Activated CD4-positive, alpha-beta T cell treated with anti-CD3 and anti-CD28 coated beads for 36 hours (primary cell): ENCODE results near the gene MYO1B. TPM values are rescaled to one million over a fixed set of nuclear protein-coding genes. Genes with fewer than 3 reads are reported as not detected.

Experiments used
- ATAC-seq: fragments of 200-7000 bp; cut with Tn5 transposase; one replicate; pipeline ENCODE4 v1.10.0; 2021; ENCODE audit warnings: mild to moderate bottlenecking, moderate library complexity
- CTCF ChIA-PET: fragments of 350-600 bp; sonication (Branson Sonifier 250); formaldehyde crosslinking; loops from one replicate; lab custom pipeline; 2021; ENCODE audit warnings: antibody characterized with exemption; lab: Charles Lee
- POLR2A ChIA-PET: fragments of 350-600 bp; sonication (Branson Sonifier 250); formaldehyde crosslinking; loops from one replicate; lab custom pipeline; 2021; ENCODE audit warnings: antibody characterized with exemption, inconsistent platforms; lab: Charles Lee
- DNase-seq: peaks from one replicate; pipeline ENCODE4 v3.0.0-alpha.2; 2020
- H3K27ac Mint-ChIP-seq: one replicate; pipeline ENCODE4 v1.8.0; 2021; ENCODE audit warnings: mixed read lengths
- H3K27me3 Mint-ChIP-seq: one replicate; pipeline ENCODE4 v1.8.0; 2021; ENCODE audit warnings: mixed read lengths
- H3K36me3 Mint-ChIP-seq: one replicate; pipeline ENCODE4 v1.8.0; 2021; ENCODE audit warnings: low read depth, mixed read lengths
- H3K4me1 Mint-ChIP-seq: one replicate; pipeline ENCODE4 v1.8.0; 2021; ENCODE audit warnings: mixed read lengths
- H3K4me3 Mint-ChIP-seq: one replicate; pipeline ENCODE4 v1.8.0; 2021; ENCODE audit warnings: mild to moderate bottlenecking, moderate library complexity, mixed read lengths
- H3K9me3 Mint-ChIP-seq: one replicate; pipeline ENCODE4 v1.8.0; 2021; ENCODE audit warnings: low read depth, mixed read lengths
- intact Hi-C, 2 experiments: fragments of 100-400 bp; cut with DNase I in 1 of 2; cut with micrococcal nuclease in 1 of 2; formaldehyde crosslinking; loops; one replicate each; pipeline versions ENCODE4 v1.14.2 to v1.15.1; 2022 to 2024; cut with DNase I, micrococcal nuclease
- total RNA-seq, 2 experiments: library from RNA; stranded (reverse); gene quantifications; one replicate each; pipeline ENCODE4 v1.2.3, GENCODE V29; 2021

Gene MYO1B
- total RNA-seq, 2 experiments from 2014 or later, result 29.7 to 36.7 TPM

- Mint-ChIP-seq H3K9me3 (no peaks in the 10 kb centered on the region), H3K27me3 (peaks cover 2% of the 10 kb centered on the region), H3K4me1 (peaks cover 14% of the 10 kb centered on the region), H3K27ac (no peak overlapping the region), H3K4me3 (no peak overlapping the region), H3K36me3 (peaks cover 4% of the 10 kb centered on the region)
- peak; percentile 80 for ATAC-seq
- DNase-seq, result peak; percentile 41
- ChIA-PET CTCF (interaction anchor here (0.6 to 1.4 kb wide), 4 partner anchors 41 to 667 kb away, joined by 3 to 6 read pairs (median 4); no protein-coding TSS in a partner anchor), POLR2A (no interaction called here)
- intact Hi-C loops, result loop anchor here in 1 of 2 experiments (5.0 kb wide), 1 partner anchor 218 kb away; no protein-coding TSS in a partner anchor
Observed at GRCh38 chr2:191385416-191386160, 140.4 kb downstream of the MYO1B start.

GRCh38 chr2:191386938-191387536 is 141.8 kb downstream of the MYO1B start:
- intact Hi-C loops, result loop anchor here in 1 of 2 experiments (5.0 kb wide), 1 partner anchor 220 kb away; no protein-coding TSS in a partner anchor
- no peak for DNase-seq
- H3K36me3 Mint-ChIP-seq, result peaks cover 2% of the 10 kb centered on the region
- peak; percentile 47 for ATAC-seq
- H3K27me3 Mint-ChIP-seq, result peaks cover 2% of the 10 kb centered on the region
- no peaks in the 10 kb centered on the region for H3K9me3 Mint-ChIP-seq
- no peak overlapping the region for H3K27ac Mint-ChIP-seq
- ChIA-PET CTCF (interaction anchor here (1.2 to 1.4 kb wide), 2 partner anchors 136 to 232 kb away, joined by 4 to 6 read pairs; no protein-coding TSS in a partner anchor), POLR2A (no interaction called here)
- H3K4me1 Mint-ChIP-seq, result peaks cover 14% of the 10 kb centered on the region
- no peak overlapping the region for H3K4me3 Mint-ChIP-seq

GRCh38 chr2:191389288-191389687 is 144.1 kb downstream of the MYO1B start:
- DNase-seq (no peak), ATAC-seq (no peak)
- H3K4me3 Mint-ChIP-seq, result no peak overlapping the region
- peaks cover 2% of the 10 kb centered on the region for H3K36me3 Mint-ChIP-seq
- H3K27ac Mint-ChIP-seq, result no peak overlapping the region
- intact Hi-C loops, result loop anchor here in 1 of 2 experiments (5.0 kb wide), 1 partner anchor 222 kb away; no protein-coding TSS in a partner anchor
- CTCF ChIA-PET, result interaction anchor here (0.7 kb wide), 1 partner anchor 148 kb away, joined by 3 read pairs; no protein-coding TSS in a partner anchor
- POLR2A ChIA-PET, result no interaction called here
- peaks cover 2% of the 10 kb centered on the region for H3K27me3 Mint-ChIP-seq
- H3K9me3 Mint-ChIP-seq, result no peaks in the 10 kb centered on the region
- peaks cover 14% of the 10 kb centered on the region for H3K4me1 Mint-ChIP-seq

- Mint-ChIP-seq H3K9me3 (no peaks in the 10 kb centered on the region), H3K27ac (no peak overlapping the region), H3K36me3 (peaks cover 2% of the 10 kb centered on the region), H3K27me3 (no peaks in the 10 kb centered on the region), H3K4me1 (peaks cover 6% of the 10 kb centered on the region), H3K4me3 (no peak overlapping the region)
- ATAC-seq (no peak), DNase-seq (no peak)
- CTCF ChIA-PET, result no interaction called here
- POLR2A ChIA-PET, result no interaction called here
- intact Hi-C loops, result no loop called here
Observed at GRCh38 chr2:191391171-191391570, 146.0 kb downstream of the MYO1B start.

GRCh38 chr2:191394043-191394442 is 148.8 kb downstream of the MYO1B start:
- ChIA-PET CTCF (interaction anchor here (1.1 kb wide), 1 partner anchor 13 kb away, joined by 3 read pairs; no protein-coding TSS in a partner anchor), POLR2A (no interaction called here)
- ATAC-seq, result no peak
- H3K4me3 Mint-ChIP-seq, result no peak overlapping the region
- peaks cover 2% of the 10 kb centered on the region for H3K36me3 Mint-ChIP-seq
- H3K27ac Mint-ChIP-seq, result no peak overlapping the region
- no peaks in the 10 kb centered on the region for H3K9me3 Mint-ChIP-seq
- intact Hi-C loops, result no loop called here
- H3K4me1 Mint-ChIP-seq, result no peaks in the 10 kb centered on the region
- H3K27me3 Mint-ChIP-seq, result no peaks in the 10 kb centered on the region
- no peak for DNase-seq

- ChIA-PET POLR2A (no interaction called here), CTCF (no interaction called here)
- H3K4me3 Mint-ChIP-seq, result no peak overlapping the region
- DNase-seq, result no peak
- H3K4me1 Mint-ChIP-seq, result no peaks in the 10 kb centered on the region
- H3K9me3 Mint-ChIP-seq, result no peaks in the 10 kb centered on the region
- ATAC-seq, result no peak
- intact Hi-C loops, result no loop called here
- no peaks in the 10 kb centered on the region for H3K27me3 Mint-ChIP-seq
- no peak overlapping the region for H3K27ac Mint-ChIP-seq
- H3K36me3 Mint-ChIP-seq, result no peaks in the 10 kb centered on the region
Observed at GRCh38 chr2:191396794-191397193, 151.6 kb downstream of the MYO1B start.

GRCh38 chr2:191399601-191400000 is 154.4 kb downstream of the MYO1B start:
- intact Hi-C loops, result no loop called here
- H3K4me1 Mint-ChIP-seq, result no peaks in the 10 kb centered on the region
- no peak for DNase-seq
- H3K36me3 Mint-ChIP-seq, result no peaks in the 10 kb centered on the region
- no peak overlapping the region for H3K27ac Mint-ChIP-seq
- no peaks in the 10 kb centered on the region for H3K9me3 Mint-ChIP-seq
- ATAC-seq, result no peak
- ChIA-PET CTCF (no interaction called here), POLR2A (no interaction called here)
- no peaks in the 10 kb centered on the region for H3K27me3 Mint-ChIP-seq
- H3K4me3 Mint-ChIP-seq, result no peak overlapping the region

DNA sequence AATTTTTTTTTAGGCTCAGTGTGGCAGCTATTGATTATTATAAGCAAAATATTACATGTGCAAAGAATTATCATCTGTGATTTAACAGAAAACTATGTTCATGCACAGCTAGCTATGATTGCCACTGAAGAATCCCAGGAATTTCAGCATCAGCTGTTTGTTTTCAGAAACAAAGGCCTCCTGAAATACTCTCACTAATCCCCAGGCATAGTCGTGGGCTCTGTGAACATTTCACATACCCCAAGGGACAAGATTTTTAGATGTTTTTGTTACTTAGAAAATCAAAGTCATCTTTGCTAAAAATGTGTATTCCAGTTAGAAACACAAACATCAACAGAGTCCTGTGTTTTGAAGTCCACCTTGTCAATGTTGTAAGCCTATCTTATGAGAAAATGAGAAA is 156.1 kb downstream of the MYO1B start:
- ATAC-seq (no peak), DNase-seq (no peak)
- CTCF ChIA-PET, result interaction anchor here (0.6 to 1.2 kb wide), 3 partner anchors 11 to 165 kb away, joined by 3 read pairs; no protein-coding TSS in a partner anchor
- no peak overlapping the region for H3K4me3 Mint-ChIP-seq
- H3K4me1 Mint-ChIP-seq, result no peaks in the 10 kb centered on the region
- H3K27ac Mint-ChIP-seq, result no peak overlapping the region
- intact Hi-C loops, result no loop called here
- POLR2A ChIA-PET, result no interaction called here
- H3K36me3 Mint-ChIP-seq, result no peaks in the 10 kb centered on the region
- no peaks in the 10 kb centered on the region for H3K9me3 Mint-ChIP-seq
- H3K27me3 Mint-ChIP-seq, result no peaks in the 10 kb centered on the region

DNA sequence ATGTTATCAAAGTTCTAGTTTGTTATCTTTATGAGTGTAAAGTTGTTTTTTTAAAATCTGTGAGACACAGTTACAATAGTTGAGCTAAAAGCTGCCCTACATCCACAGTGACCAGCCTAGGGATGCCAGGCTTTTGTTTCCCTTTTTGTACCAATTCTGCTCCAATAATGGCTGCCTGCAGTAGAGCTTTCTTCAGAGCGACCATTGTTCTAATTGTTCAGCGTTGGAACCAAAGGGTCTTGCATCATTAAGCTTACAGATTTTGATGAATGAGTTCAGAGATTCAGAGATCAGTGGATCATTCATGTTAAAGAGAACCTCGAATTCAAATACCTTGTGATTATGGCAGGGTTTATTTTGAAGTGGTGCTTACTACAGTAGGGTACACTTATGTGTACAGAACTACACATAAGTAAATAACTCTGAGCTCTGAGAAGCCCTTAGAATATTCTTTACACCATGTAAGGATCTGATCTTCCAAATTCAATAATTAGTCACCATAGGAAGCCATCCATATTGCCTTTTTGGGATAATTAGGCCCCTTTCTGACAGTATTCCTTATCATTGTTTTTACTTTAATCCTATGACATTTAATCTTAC is 157.9 kb downstream of the MYO1B start:
- Mint-ChIP-seq H3K9me3 (no peaks in the 10 kb centered on the region), H3K27ac (no peak overlapping the region), H3K36me3 (no peaks in the 10 kb centered on the region), H3K27me3 (no peaks in the 10 kb centered on the region), H3K4me1 (no peaks in the 10 kb centered on the region), H3K4me3 (no peak overlapping the region)
- intact Hi-C loops, result no loop called here
- POLR2A ChIA-PET, result no interaction called here
- ATAC-seq, result no peak
- CTCF ChIA-PET, result interaction anchor here (0.7 kb wide), 1 partner anchor 197 kb away, joined by 3 read pairs; no protein-coding TSS in a partner anchor
- no peak for DNase-seq

DNA sequence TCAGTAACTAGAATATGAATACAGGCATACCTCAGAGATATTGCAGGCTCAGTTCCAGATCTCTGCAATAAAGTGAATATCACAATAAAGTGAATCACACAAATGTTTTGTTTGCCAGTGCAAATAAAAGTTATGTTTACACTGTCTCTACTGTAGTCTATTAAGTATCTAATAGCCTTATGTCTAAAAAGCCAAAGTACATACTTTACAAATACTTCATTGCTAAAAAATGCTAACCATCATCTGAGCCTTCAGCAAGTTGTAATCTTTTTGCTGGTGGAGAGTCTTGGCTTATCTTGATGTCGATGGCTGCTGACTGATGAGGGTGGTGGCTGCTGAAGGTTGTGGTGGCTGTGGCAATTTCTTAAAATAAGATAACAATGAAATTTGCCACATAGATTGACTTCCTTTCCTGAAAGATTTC is 159.4 kb downstream of the MYO1B start:
- ChIA-PET POLR2A (no interaction called here), CTCF (no interaction called here)
- H3K27ac Mint-ChIP-seq, result no peak overlapping the region
- intact Hi-C loops, result no loop called here
- H3K9me3 Mint-ChIP-seq, result no peaks in the 10 kb centered on the region
- H3K36me3 Mint-ChIP-seq, result peaks cover 3% of the 10 kb centered on the region
- no peaks in the 10 kb centered on the region for H3K4me1 Mint-ChIP-seq
- no peaks in the 10 kb centered on the region for H3K27me3 Mint-ChIP-seq
- DNase-seq, result no peak
- no peak overlapping the region for H3K4me3 Mint-ChIP-seq
- ATAC-seq, result no peak

DNA sequence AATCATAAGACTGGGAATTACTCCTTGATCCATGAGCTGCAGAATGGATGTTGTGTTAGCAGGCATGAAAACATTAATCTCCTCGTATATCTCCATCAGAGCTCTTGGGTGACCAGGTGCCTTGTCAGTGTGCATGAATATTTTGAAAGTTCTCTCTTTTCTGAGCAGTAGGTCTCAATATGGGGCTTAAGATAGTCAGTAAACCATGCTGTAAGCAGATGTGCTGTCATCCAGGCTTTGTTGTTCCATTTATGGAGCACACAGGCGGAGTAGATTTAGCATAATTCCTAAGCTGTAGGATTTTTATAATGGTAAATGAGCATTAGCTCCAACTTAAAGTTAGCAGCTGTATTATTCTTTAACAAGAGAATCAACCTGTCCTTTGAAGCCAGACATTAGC is 160.3 kb downstream of the MYO1B start:
- intact Hi-C loops, result no loop called here
- no peaks in the 10 kb centered on the region for H3K27me3 Mint-ChIP-seq
- H3K27ac Mint-ChIP-seq, result no peak overlapping the region
- ChIA-PET POLR2A (no interaction called here), CTCF (interaction anchor here (0.6 to 1.0 kb wide), 4 partner anchors 86 to 353 kb away, joined by 3 read pairs; no protein-coding TSS in a partner anchor)
- H3K9me3 Mint-ChIP-seq, result no peaks in the 10 kb centered on the region
- DNase-seq, result no peak
- no peaks in the 10 kb centered on the region for H3K4me1 Mint-ChIP-seq
- ATAC-seq, result no peak
- no peak overlapping the region for H3K4me3 Mint-ChIP-seq
- H3K36me3 Mint-ChIP-seq, result peaks cover 7% of the 10 kb centered on the region
